GM19193 (cell line): Measurements from ENCODE around the gene ROCK1.

Experiments
- POLR2A ChIP-seq: IDR thresholded peaks from 4 replicates; pipeline ENCODE4 v1.6.1; 2011; ENCODE audit not compliant: insufficient read depth, insufficient read length; ENCODE audit errors: extremely low read depth

ROCK1 gene

GRCh38 chr18:21112543-21113105 is 1.0 kb upstream of the ROCK1 start:
- TF ChIP-seq POLR2A: no peak

DNA sequence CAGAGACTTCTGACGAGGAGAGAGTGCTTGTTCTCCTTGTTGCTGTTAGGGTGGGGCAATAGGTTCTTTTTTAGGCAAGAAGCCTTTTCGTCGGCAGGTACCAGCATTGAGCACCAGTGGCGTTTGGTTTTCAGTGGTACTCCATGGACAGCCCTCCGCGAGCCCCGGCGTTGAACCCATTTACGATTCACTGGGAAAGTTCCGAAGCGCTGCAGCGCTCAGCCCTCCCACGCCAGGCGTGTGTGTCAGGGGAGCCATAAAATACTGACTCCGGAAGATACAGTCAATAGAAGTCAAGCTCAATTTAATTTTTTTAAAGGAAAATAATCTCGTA is 494 bp upstream of the ROCK1 start:
- TF ChIP-seq POLR2A: no peak

DNA sequence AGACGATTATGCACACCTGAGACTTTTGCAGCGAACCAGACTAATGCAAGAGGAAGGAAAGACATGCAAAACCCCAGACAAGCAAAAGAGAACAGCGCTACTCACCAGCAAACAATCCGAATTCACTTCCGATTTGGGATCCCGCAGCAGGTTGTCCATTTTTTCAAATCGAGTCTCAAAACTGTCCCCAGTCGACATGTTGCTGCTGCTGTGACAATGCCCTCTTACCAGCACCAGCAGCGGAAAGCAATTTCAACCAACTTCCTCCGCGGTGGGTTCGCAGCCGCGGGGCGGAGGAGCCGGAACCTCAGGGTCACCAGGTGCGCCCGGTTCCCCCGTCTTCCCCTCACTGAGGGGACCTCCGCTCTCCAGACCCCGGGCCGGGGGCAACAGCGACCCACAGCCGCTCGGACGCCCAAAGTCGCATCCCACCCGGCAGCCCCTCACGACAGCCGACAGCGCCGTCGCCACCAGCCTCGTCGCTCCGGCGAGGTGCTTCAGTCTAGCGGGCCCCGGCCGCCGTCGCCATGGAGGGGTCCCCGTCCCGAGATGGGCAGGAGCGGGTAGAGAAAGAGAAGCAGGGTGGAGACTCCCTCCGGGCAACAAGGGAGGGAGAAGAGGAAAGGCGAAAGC is 784 bp downstream of the ROCK1 start:
- no peak for TF ChIP-seq POLR2A

- TF ChIP-seq POLR2A: no peak
Observed at GRCh38 chr18:21109936-21110712, 1.5 kb downstream of the ROCK1 start.

- no peak for TF ChIP-seq POLR2A
Observed at GRCh38 chr18:21105936-21106335, 5.7 kb downstream of the ROCK1 start.

- TF ChIP-seq POLR2A: no peak
Observed at GRCh38 chr18:21101172-21101571, 10.4 kb downstream of the ROCK1 start.

GRCh38 chr18:21100678-21101077 is 10.9 kb downstream of the ROCK1 start:
- TF ChIP-seq POLR2A: no peak

GRCh38 chr18:21100146-21100545 is 11.5 kb downstream of the ROCK1 start:
- TF ChIP-seq POLR2A: no peak

DNA sequence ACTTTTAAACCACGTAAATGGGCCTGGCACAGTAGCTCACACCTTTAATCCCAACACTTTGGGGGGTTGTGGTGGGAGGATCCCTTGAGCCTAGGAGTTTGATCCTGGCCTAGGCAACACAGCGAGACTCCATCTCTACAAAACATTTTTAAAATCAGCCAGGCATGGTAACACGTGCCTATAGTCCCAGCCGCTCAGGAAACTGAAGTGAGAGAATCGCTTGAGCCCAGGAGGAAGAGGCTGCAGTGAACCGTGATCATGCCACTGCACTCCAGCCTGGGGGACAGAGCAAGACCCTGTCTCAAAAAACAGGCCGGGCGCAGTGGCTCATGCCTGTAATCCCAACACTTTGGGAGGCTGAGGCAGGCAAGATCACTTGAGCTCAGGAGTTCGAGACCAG is 12.2 kb downstream of the ROCK1 start:
- no peak for TF ChIP-seq POLR2A

DNA sequence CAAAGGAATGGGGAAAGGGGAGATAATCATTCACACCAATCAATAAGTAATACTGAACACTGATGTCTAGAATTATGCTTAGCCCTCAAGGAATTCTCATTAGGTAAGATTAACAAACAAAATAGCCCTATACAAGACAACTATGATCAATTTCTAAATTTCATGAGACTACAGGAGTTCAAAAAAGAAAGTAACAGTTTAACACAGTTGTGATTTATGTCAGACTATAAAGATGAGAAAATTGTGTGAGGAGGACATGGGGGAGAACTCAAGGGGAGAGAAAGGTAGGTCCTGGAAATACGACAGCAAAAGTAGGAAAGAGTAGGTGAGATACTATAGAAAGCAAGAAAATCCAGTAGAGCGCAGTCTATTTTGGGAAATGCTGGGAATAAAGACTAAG is 14.9 kb downstream of the ROCK1 start:
- no peak for TF ChIP-seq POLR2A

DNA sequence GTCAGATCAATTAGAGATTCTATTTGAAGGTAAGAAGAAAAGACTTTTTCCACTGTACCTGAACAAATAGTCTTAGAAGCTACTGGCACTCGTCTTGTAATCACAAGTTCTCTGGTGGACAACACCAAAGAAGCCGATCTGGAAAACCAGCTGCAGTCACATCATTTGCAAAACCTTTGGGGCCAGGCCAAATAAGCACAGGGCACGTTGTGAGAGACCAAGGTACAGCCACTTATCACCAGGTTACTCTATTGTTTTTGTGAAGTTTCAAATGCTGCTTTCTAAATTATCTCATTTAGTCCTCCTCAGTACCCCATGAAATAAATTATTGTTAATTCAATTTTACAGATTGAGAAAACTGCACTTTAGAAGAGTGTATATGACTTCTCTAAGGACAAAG is 18.5 kb downstream of the ROCK1 start:
- no peak for TF ChIP-seq POLR2A

DNA sequence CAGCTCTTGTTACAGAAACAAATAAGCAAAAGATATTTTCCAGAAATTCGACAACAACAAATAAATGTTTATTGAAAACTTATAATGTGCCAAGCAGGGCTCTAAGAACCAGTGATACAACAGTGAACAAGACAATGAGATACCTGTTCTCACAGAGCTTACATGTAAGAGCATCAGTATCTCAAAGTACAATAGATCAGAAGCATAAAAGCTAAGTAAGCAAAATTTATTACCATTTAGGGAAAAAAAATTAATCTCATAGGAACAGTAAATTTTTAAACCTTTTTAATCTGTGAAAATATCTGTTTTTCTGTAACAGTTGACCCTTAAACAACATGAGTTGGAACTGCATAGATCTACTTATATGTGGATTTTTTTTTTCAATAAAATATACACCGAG is 20.9 kb downstream of the ROCK1 start:
- TF ChIP-seq POLR2A: no peak

- no peak for TF ChIP-seq POLR2A
Observed at GRCh38 chr18:21085579-21086166, 25.9 kb downstream of the ROCK1 start.

DNA sequence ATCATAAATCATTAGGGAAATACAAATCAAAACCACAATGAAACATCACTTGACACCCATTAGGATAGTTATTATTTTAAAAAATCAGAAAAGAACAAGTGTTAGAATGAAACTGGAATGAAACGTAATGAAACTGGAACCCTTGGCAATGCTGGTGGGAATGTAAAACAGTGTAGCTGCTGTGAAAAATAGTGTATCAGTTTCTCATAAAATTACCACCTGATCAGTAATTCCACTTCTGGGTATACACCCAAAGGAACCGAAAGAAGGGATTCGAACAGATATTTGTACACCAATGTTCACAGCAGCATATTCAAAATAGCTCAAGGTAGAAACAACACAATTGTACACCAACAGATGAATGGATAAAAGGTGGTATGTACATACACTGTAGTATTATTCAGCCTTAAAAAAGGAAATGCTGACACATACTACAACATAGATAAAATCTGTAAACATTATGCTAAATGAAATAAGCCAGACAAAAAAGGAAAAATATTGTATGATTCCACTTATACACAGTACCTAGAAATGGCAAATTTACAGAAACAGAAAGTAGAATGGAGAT is 27.0 kb downstream of the ROCK1 start:
- no peak for TF ChIP-seq POLR2A

DNA sequence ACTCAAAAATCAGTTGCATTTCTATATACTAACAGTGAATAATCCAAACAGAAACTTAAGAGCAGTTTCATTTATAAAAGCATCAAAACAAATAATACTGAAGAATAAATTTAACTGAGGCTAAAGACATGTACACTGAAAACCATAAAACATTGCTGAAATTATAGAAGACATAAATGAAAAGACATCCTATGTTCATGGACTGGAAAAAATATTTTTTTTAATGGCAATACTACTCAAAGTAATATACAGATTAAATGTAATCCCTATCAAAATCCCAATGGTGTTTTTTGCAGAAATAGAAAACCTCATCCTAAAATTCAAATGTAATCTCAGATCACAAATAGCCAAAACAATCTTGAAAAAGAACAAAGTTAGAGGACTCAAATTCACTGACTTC is 28.6 kb downstream of the ROCK1 start:
- no peak for TF ChIP-seq POLR2A
